ENCODE data around the gene GALNT2.

GRCh38 chr1:230248889-230249270, 181.8 kb downstream of the GALNT2 start:
- no peak for TF ChIP-seq ZFP30 (CRISPR knock-in tag; IDR thresholded peaks at IDR 0.05)
- TF ChIP-seq PATZ1 (CRISPR knock-in tag; IDR thresholded peaks at IDR 0.05; ENCODE audit: borderline replicate concordance) = no peak
- TF ChIP-seq GLIS3 (CRISPR knock-in tag; IDR thresholded peaks at IDR 0.05) = no peak
- no peak for TF ChIP-seq ZNF565 (CRISPR knock-in tag; conservative IDR thresholded peaks at IDR 0.05; ENCODE audit: low read depth)
- TF ChIP-seq CSRNP3 (CRISPR knock-in tag; IDR thresholded peaks at IDR 0.05) = no peak
- no peak for TF ChIP-seq TCF4 (CRISPR knock-in tag; IDR thresholded peaks at IDR 0.05; ENCODE audit: borderline replicate concordance)
- TF ChIP-seq BACH2 (CRISPR knock-in tag; IDR thresholded peaks at IDR 0.05; ENCODE audit: borderline replicate concordance) = no peak
- TF ChIP-seq ZNF8 (CRISPR knock-in tag; IDR thresholded peaks at IDR 0.05) = no peak
- no peak for TF ChIP-seq CREB5 (CRISPR knock-in tag; IDR thresholded peaks at IDR 0.05; ENCODE audit: low read depth)
- TF ChIP-seq ZFP3 (CRISPR knock-in tag; IDR thresholded peaks at IDR 0.05) = no peak
- TF ChIP-seq ARNTL (CRISPR knock-in tag; IDR thresholded peaks at IDR 0.05; ENCODE audit: borderline replicate concordance, low read depth) = no peak
- TF ChIP-seq ESRRG (CRISPR knock-in tag; IDR thresholded peaks at IDR 0.05) = no peak
- no peak for TF ChIP-seq ISL1 (CRISPR knock-in tag; IDR thresholded peaks at IDR 0.05)
- TF ChIP-seq ZC3H10 (CRISPR knock-in tag; IDR thresholded peaks at IDR 0.05) = no peak
